Mesendoderm (in vitro differentiated cells): ENCODE results near the gene STRN.
"Not testable (repeated sequence)": the region's sequence is repeated elsewhere in the genome, so short reads cannot be mapped to it uniquely, and the experiment has no call there.

Experiments used
- DNase-seq: peaks from one replicate; pipeline ENCODE4 v3.0.0; 2013
- H2AK5ac ChIP-seq: 2 replicates; pipeline ENCODE4 v1.6.1; 2013; ENCODE audit warnings: low read length, inconsistent platforms
- H2BK120ac ChIP-seq: 2 replicates; pipeline ENCODE4 v1.6.1; 2013; ENCODE audit warnings: low read depth, mild to moderate bottlenecking, low read length, moderate library complexity, mixed read lengths
- H2BK15ac ChIP-seq: replicated peaks from 2 replicates; pipeline ENCODE4 v1.6.1; 2013; ENCODE audit warnings: low read depth, mild to moderate bottlenecking, moderate library complexity
- H2BK5ac ChIP-seq: 2 replicates; pipeline ENCODE4 v1.6.1; 2013; ENCODE audit warnings: low read length, inconsistent platforms
- H3K18ac ChIP-seq: 2 replicates; pipeline ENCODE4 v1.6.1; 2013; ENCODE audit warnings: mild to moderate bottlenecking, low read length, mixed read lengths
- H3K23ac ChIP-seq: one replicate; pipeline ENCODE4 v1.6.1; 2013; ENCODE audit warnings: low read length
- H3K27ac ChIP-seq: 2 replicates; pipeline ENCODE4 v1.5.1; 2013; ENCODE audit warnings: low read depth, mild to moderate bottlenecking, inconsistent platforms, low read length, moderate library complexity
- H3K27me3 ChIP-seq: 2 replicates; pipeline ENCODE4 v1.6.1; 2013; ENCODE audit warnings: low read length, control low read depth, mild to moderate bottlenecking, inconsistent platforms; ENCODE audit not compliant: insufficient read depth, poor library complexity
- H3K36me3 ChIP-seq: 2 replicates; pipeline ENCODE4 v1.6.1; 2013; ENCODE audit warnings: low read length, inconsistent platforms; ENCODE audit not compliant: control insufficient read depth, insufficient read depth
- H3K4ac ChIP-seq: one replicate; pipeline ENCODE4 v1.6.1; 2013; ENCODE audit warnings: low read depth, mild to moderate bottlenecking, low read length, moderate library complexity
- H3K4me1 ChIP-seq: 2 replicates; pipeline ENCODE4 v1.6.1; 2013; ENCODE audit warnings: low read depth, low read length, inconsistent platforms; ENCODE audit not compliant: control insufficient read depth
- H3K4me2 ChIP-seq: 2 replicates; pipeline ENCODE4 v1.6.1; 2013; ENCODE audit warnings: low read length
- H3K4me3 ChIP-seq: 2 replicates; pipeline ENCODE4 v1.5.1; 2013; ENCODE audit warnings: mild to moderate bottlenecking, low read length
- H3K56ac ChIP-seq: one replicate; pipeline ENCODE4 v1.6.1; 2013; ENCODE audit warnings: low read length
- H3K79me1 ChIP-seq: 2 replicates; pipeline ENCODE4 v1.6.1; 2013; ENCODE audit warnings: low read length, inconsistent platforms
- H3K79me2 ChIP-seq: 2 replicates; pipeline ENCODE4 v1.6.1; 2013; ENCODE audit warnings: mild to moderate bottlenecking, low read length; ENCODE audit not compliant: control insufficient read depth, insufficient read depth
- H3K9ac ChIP-seq: 2 replicates; pipeline ENCODE4 v1.6.1; 2013; ENCODE audit warnings: low read length, inconsistent platforms
- H4K5ac ChIP-seq: one replicate; pipeline ENCODE4 v1.6.1; 2013; ENCODE audit warnings: low read length
- H4K8ac ChIP-seq: one replicate; pipeline ENCODE4 v1.6.1; 2013; ENCODE audit warnings: low read depth, mild to moderate bottlenecking, control low read depth, low read length, moderate library complexity
- WGBS: extraction: QIAGEN DNeasy Blood & Tissue Kit; methylation state at CpG from one replicate; pipeline ENCODE4 v1.1.7; 2013; ENCODE audit warnings: low lambda C conversion rate, missing lambda C conversion rate; ENCODE audit not compliant: insufficient coverage; ENCODE audit errors: extremely low coverage; 5-methylcytosine and 5-hydroxymethylcytosine counted together

STRN gene

GRCh38 chr2:37000318-37000717 lies 34.0 kb upstream of the STRN start:
- no peak overlapping the region for H3K23ac ChIP-seq
- H3K56ac ChIP-seq, result no peak overlapping the region
- H3K18ac ChIP-seq, result no peak overlapping the region
- H3K4ac ChIP-seq, result no peak overlapping the region
- no peak overlapping the region for H3K27ac ChIP-seq
- no peaks in the 10 kb centered on the region for H3K79me2 ChIP-seq
- no peak overlapping the region for H3K4me3 ChIP-seq
- no peak for DNase-seq
- H4K5ac ChIP-seq, result no peak overlapping the region
- no peak overlapping the region for H2BK5ac ChIP-seq
- no peaks in the 10 kb centered on the region for H3K27me3 ChIP-seq
- no peak overlapping the region for H3K4me2 ChIP-seq
- no CpG with 5 or more reads among the region's 6 CpGs for WGBS
- H3K4me1 ChIP-seq, result no peaks in the 10 kb centered on the region
- no peaks in the 10 kb centered on the region for H3K79me1 ChIP-seq
- H3K36me3 ChIP-seq, result no peaks in the 10 kb centered on the region
- H2AK5ac ChIP-seq, result no peak overlapping the region
- H3K9ac ChIP-seq, result no peak overlapping the region
- H2BK15ac ChIP-seq, result no peak overlapping the region
- no peak overlapping the region for H2BK120ac ChIP-seq
- no peak overlapping the region for H4K8ac ChIP-seq

- not testable (repeated sequence) for H3K18ac ChIP-seq, H3K23ac ChIP-seq, H3K4ac ChIP-seq, H4K5ac ChIP-seq, H3K4me3 ChIP-seq, H3K36me3 ChIP-seq, DNase-seq, H2BK120ac ChIP-seq, H3K4me1 ChIP-seq, H3K56ac ChIP-seq, H3K79me1 ChIP-seq, H3K9ac ChIP-seq, H3K4me2 ChIP-seq, H2BK15ac ChIP-seq, H4K8ac ChIP-seq, H2AK5ac ChIP-seq, H2BK5ac ChIP-seq, H3K27ac ChIP-seq, H3K79me2 ChIP-seq, H3K27me3 ChIP-seq
- WGBS, result no CpG with 5 or more reads among the region's 9 CpGs
Measured at GRCh38 chr2:36999416-36999815, 33.1 kb upstream of the STRN start.

- Histone ChIP-seq H3K4me2 (no peak overlapping the region), H3K4ac (no peak overlapping the region), H3K4me1 (no peaks in the 10 kb centered on the region), H4K5ac (no peak overlapping the region), H3K79me1 (no peaks in the 10 kb centered on the region), H3K36me3 (no peaks in the 10 kb centered on the region), H3K18ac (no peak overlapping the region), H2BK15ac (no peak overlapping the region), H3K9ac (no peak overlapping the region), H3K79me2 (no peaks in the 10 kb centered on the region), H3K27me3 (no peaks in the 10 kb centered on the region), H2BK120ac (no peak overlapping the region), H3K27ac (no peak overlapping the region), H2BK5ac (no peak overlapping the region), H2AK5ac (no peak overlapping the region), H3K23ac (no peak overlapping the region), H3K4me3 (no peak overlapping the region), H3K56ac (no peak overlapping the region), H4K8ac (no peak overlapping the region)
- no CpG with 5 or more reads among the region's 6 CpGs for WGBS
- no peak for DNase-seq
Measured at GRCh38 chr2:36993841-36994620, 27.7 kb upstream of the STRN start.

GRCh38 chr2:36988008-36988407 lies 21.7 kb upstream of the STRN start:
- Histone ChIP-seq H3K56ac (no peak overlapping the region), H3K27me3 (no peaks in the 10 kb centered on the region), H3K4me2 (no peak overlapping the region), H4K5ac (no peak overlapping the region), H2AK5ac (no peak overlapping the region), H3K4ac (no peak overlapping the region), H3K27ac (no peak overlapping the region), H3K9ac (no peak overlapping the region), H3K4me3 (no peak overlapping the region), H3K18ac (no peak overlapping the region), H3K4me1 (no peaks in the 10 kb centered on the region), H3K36me3 (no peaks in the 10 kb centered on the region), H3K23ac (no peak overlapping the region), H2BK120ac (no peak overlapping the region), H3K79me1 (no peaks in the 10 kb centered on the region), H2BK5ac (no peak overlapping the region), H2BK15ac (no peak overlapping the region), H3K79me2 (no peaks in the 10 kb centered on the region), H4K8ac (no peak overlapping the region)
- WGBS, result no CpG with 5 or more reads among the region's 6 CpGs
- no peak for DNase-seq

GRCh38 chr2:36982467-36982866 lies 16.1 kb upstream of the STRN start:
- H3K23ac ChIP-seq, result no peak overlapping the region
- H4K8ac ChIP-seq, result no peak overlapping the region
- H3K36me3 ChIP-seq, result no peaks in the 10 kb centered on the region
- H4K5ac ChIP-seq, result no peak overlapping the region
- H3K9ac ChIP-seq, result no peak overlapping the region
- H2BK120ac ChIP-seq, result no peak overlapping the region
- H3K4me3 ChIP-seq, result no peak overlapping the region
- no peaks in the 10 kb centered on the region for H3K79me2 ChIP-seq
- H3K27me3 ChIP-seq, result no peaks in the 10 kb centered on the region
- no peaks in the 10 kb centered on the region for H3K79me1 ChIP-seq
- DNase-seq, result no peak
- no peak overlapping the region for H3K18ac ChIP-seq
- no peak overlapping the region for H3K4me2 ChIP-seq
- no peak overlapping the region for H2BK5ac ChIP-seq
- no peak overlapping the region for H3K27ac ChIP-seq
- H3K4me1 ChIP-seq, result no peaks in the 10 kb centered on the region
- no peak overlapping the region for H3K56ac ChIP-seq
- no peak overlapping the region for H2AK5ac ChIP-seq
- WGBS, result no CpG with 5 or more reads among the region's 3 CpGs
- no peak overlapping the region for H3K4ac ChIP-seq
- H2BK15ac ChIP-seq, result no peak overlapping the region

GRCh38 chr2:36981911-36982310 lies 15.6 kb upstream of the STRN start:
- Histone ChIP-seq H3K4me3 (no peak overlapping the region), H3K36me3 (no peaks in the 10 kb centered on the region), H2AK5ac (no peak overlapping the region), H3K79me1 (no peaks in the 10 kb centered on the region), H3K4me2 (no peak overlapping the region), H2BK15ac (no peak overlapping the region), H4K8ac (no peak overlapping the region), H3K79me2 (no peaks in the 10 kb centered on the region), H3K18ac (no peak overlapping the region), H3K27ac (no peak overlapping the region), H2BK120ac (no peak overlapping the region), H3K56ac (no peak overlapping the region), H3K4me1 (no peaks in the 10 kb centered on the region), H2BK5ac (no peak overlapping the region), H4K5ac (no peak overlapping the region), H3K23ac (no peak overlapping the region), H3K4ac (no peak overlapping the region), H3K9ac (no peak overlapping the region), H3K27me3 (no peaks in the 10 kb centered on the region)
- DNase-seq, result no peak
- no CpG with 5 or more reads among the region's 2 CpGs for WGBS
